ENCODE results near the gene HHIPL1.
"Not testable (repeated sequence)": the region's sequence is repeated elsewhere in the genome, so short reads cannot be mapped to it uniquely, and the experiment has no call there.

- TF ChIP-seq CTCF, POLR2AphosphoS5, POLR2A (IDR thresholded peaks at IDR 0.05): not testable (repeated sequence)
Measured at GRCh38 chr14:99642771-99643170, 2.2 kb upstream of the HHIPL1 start.

Measured in breast epithelium (tissue), 3 donors.